ENCODE measurements around the gene FHIT.

- TF ChIP-seq GATA2 (IDR thresholded peaks at IDR 0.05; ENCODE audit: low read depth, low read length) (no peak), GATA3 (IDR thresholded peaks at IDR 0.05; ENCODE audit: low read depth, low read length) (no peak)
Observed at GRCh38 chr3:60809857-60810610, 441.2 kb downstream of the FHIT start.

Measured in SH-SY5Y (cell line).